Dendritic cell treated with granulocyte-macrophage colony-stimulating factor and Interleukin-4, amounts not matched to agents 40 ng/mL and 50 ng/mL, for 4 days (primary cell): ENCODE results near the gene MCC.

Source experiments
- H3K27ac Mint-ChIP-seq: one replicate; pipeline ENCODE4 v1.8.0; 2022; ENCODE audit warnings: mild to moderate bottlenecking, mixed read lengths
- H3K27me3 Mint-ChIP-seq: one replicate; pipeline ENCODE4 v1.8.0; 2022; ENCODE audit warnings: mild to moderate bottlenecking, mixed read lengths
- H3K36me3 Mint-ChIP-seq: one replicate; pipeline ENCODE4 v1.8.0; 2022; ENCODE audit warnings: low read depth, mixed read lengths
- H3K4me1 Mint-ChIP-seq: one replicate; pipeline ENCODE4 v1.8.0; 2022; ENCODE audit warnings: low read depth, mixed read lengths
- H3K4me3 Mint-ChIP-seq: one replicate; pipeline ENCODE4 v1.8.0; 2022; ENCODE audit warnings: mild to moderate bottlenecking, moderate library complexity, mixed read lengths
- H3K9me3 Mint-ChIP-seq: one replicate; pipeline ENCODE4 v1.8.0; 2022; ENCODE audit warnings: mixed read lengths
- intact Hi-C: fragments of 100-400 bp; cut with micrococcal nuclease; formaldehyde crosslinking; loops from one replicate; pipeline ENCODE4 v1.15.0; 2022

MCC gene

DNA sequence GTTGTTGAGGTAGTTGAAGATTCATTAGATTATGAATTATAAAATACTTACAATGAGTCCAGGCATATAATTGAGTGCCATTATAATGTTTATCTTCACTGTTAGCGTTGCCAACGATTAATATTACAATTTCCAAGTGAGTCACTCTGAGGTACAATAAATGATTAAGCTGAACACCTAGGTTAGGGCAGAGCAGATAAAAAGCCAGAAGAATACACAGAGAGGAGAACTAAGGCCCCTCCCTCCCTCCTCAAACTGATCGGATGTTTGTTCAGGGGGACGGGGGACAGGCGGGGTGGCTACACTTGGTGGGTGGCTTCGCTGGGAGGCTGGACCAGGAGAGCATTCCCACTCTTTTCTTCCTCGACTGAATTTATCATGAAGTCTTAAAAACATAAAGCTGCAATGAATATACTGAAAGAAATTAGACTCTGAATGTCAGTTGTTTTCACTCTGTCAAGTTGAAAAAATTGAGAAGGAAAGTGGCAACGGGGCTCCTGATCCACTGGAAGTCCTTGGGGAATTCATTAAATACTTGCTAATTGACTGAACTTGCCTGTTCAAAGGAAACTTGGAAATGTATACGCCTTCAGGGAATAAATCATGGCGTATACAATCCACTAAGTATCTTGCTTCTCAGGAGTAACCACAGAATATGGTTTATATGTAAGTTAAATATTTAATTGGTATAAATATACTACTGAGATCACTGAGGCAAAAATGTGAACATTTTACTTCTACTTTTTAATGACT, 251.5 kb downstream of the MCC start:
- no peaks in the 10 kb centered on the region for H3K36me3 Mint-ChIP-seq
- H3K4me1 Mint-ChIP-seq: no peaks in the 10 kb centered on the region
- no peak overlapping the region for H3K4me3 Mint-ChIP-seq
- no peak overlapping the region for H3K27ac Mint-ChIP-seq
- intact Hi-C loops: no loop called here
- H3K27me3 Mint-ChIP-seq: peaks cover 7% of the 10 kb centered on the region
- no peaks in the 10 kb centered on the region for H3K9me3 Mint-ChIP-seq

DNA sequence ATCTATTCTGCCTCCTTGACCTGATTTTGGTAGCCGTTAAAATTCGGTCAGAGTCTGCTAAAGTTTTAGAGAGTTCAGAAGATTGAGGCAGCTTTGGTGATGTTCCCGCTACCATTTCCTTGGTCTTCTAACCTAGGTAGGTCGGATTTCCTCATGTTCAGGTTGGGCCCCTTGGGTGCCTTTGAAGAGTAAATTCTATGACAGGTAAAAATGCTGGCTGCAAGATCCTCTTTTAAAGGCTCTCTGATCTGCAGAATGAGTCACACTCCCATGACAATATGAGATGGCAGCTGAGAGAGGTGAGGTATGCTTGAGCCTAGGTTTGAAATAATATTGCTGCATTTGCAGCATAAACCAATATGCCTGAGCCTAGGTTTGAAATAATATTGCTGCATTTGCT, 252.4 kb downstream of the MCC start:
- intact Hi-C loops: no loop called here
- H3K36me3 Mint-ChIP-seq: no peaks in the 10 kb centered on the region
- no peaks in the 10 kb centered on the region for H3K4me1 Mint-ChIP-seq
- H3K27ac Mint-ChIP-seq: no peak overlapping the region
- H3K27me3 Mint-ChIP-seq: peaks cover 12% of the 10 kb centered on the region
- no peak overlapping the region for H3K4me3 Mint-ChIP-seq
- no peaks in the 10 kb centered on the region for H3K9me3 Mint-ChIP-seq

DNA sequence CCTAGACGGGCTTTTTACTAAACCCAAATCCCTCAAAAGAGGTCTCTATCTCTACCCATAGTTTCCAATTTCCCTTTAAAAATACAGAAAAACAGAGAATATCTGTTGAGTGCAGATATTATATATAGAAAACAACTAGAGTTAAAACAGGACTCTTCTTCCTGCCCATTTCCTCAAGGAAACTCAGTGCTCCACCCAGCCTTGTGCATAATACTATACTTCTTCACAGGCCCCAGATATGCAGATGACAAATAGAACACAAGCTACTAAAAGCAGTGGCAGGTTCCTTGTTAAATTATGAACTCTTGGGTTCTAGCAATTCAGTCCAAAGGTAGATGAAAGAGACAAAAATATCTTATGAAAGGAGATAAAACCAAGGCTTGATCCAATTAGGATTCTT, 253.7 kb downstream of the MCC start:
- Mint-ChIP-seq H3K9me3 (no peaks in the 10 kb centered on the region), H3K27ac (no peak overlapping the region), H3K36me3 (no peaks in the 10 kb centered on the region), H3K27me3 (peaks cover 14% of the 10 kb centered on the region), H3K4me3 (no peak overlapping the region), H3K4me1 (no peaks in the 10 kb centered on the region)
- intact Hi-C loops: no loop called here

DNA sequence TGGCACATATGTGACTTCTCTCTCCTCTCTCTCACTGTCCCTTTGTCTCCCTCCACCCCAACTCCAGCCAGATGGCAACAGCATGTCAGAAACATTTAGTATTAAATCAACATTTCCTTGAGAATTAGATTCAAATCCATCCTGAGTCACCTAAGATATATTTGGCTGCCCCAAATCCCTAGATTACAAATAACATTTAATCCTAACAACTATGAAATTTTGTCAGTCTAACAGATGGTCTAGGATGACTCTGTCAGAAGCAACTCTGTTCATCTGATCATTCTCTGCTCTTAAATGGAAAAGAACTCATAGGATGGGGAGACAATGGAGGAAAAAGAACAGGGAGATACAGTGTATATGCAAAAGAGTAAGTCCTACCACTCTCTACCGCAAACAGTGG, 254.6 kb downstream of the MCC start:
- no peak overlapping the region for H3K27ac Mint-ChIP-seq
- peaks cover 17% of the 10 kb centered on the region for H3K27me3 Mint-ChIP-seq
- no peaks in the 10 kb centered on the region for H3K36me3 Mint-ChIP-seq
- intact Hi-C loops: no loop called here
- H3K9me3 Mint-ChIP-seq: no peaks in the 10 kb centered on the region
- H3K4me1 Mint-ChIP-seq: no peaks in the 10 kb centered on the region
- no peak overlapping the region for H3K4me3 Mint-ChIP-seq

DNA sequence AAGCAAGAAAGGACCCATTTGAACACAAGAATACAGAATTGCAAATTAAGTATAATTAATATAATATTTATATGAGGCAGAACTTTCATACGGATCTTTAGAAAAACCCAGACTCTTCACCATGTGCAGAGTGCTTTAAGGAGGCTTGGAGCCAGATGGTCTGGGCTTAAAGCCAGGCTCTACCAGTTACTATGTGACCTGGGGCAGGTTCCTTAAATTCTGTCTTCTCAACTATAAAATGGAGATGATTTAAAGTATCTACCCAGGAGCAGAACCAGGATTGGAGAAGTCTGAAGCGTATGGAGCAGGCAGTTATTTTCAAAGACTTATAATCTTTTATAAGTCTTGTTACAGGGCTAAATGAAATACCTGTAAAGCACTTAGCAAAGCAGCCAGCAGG, 255.6 kb downstream of the MCC start:
- H3K4me1 Mint-ChIP-seq: no peaks in the 10 kb centered on the region
- H3K27me3 Mint-ChIP-seq: peaks cover 17% of the 10 kb centered on the region
- H3K27ac Mint-ChIP-seq: no peak overlapping the region
- H3K9me3 Mint-ChIP-seq: no peaks in the 10 kb centered on the region
- no peak overlapping the region for H3K4me3 Mint-ChIP-seq
- intact Hi-C loops: no loop called here
- no peaks in the 10 kb centered on the region for H3K36me3 Mint-ChIP-seq

DNA sequence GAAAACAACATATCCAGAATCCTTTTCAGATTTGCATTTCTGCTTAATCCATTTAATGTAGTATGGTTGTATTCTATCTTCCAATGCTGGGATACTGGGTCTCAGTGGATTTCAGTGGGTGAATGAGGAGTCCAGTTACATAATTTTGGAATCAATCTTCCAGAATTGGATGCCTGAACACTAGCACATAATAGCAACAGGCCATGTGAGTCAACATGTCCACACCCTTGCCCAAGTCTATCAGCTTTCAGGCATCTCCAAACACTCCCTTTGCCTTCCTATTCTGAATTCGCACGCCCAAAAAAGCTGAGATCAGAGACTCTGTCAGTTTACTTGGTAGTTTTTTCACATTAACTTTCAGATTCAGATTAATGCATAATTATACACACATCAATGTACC, 256.0 kb downstream of the MCC start:
- H3K4me3 Mint-ChIP-seq: no peak overlapping the region
- no peaks in the 10 kb centered on the region for H3K36me3 Mint-ChIP-seq
- H3K27ac Mint-ChIP-seq: no peak overlapping the region
- no peaks in the 10 kb centered on the region for H3K4me1 Mint-ChIP-seq
- intact Hi-C loops: no loop called here
- H3K9me3 Mint-ChIP-seq: no peaks in the 10 kb centered on the region
- peaks cover 16% of the 10 kb centered on the region for H3K27me3 Mint-ChIP-seq

DNA sequence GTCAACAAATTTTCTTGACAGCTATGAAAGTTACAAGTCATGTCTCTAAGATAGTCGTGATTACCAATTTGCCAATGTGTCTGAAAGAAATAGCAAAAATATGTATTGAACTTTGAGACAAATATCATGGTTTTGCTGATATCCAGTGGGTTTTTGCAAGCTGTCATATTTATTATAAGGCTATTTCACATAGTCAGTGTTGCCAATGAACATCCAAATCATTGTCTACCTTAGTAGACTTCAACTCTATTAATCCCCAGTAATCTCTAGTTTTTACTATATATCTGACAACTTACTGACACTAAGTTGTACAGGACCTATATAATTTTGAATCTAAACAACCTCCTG, 256.6 kb downstream of the MCC start:
- H3K27me3 Mint-ChIP-seq: peaks cover 15% of the 10 kb centered on the region
- no peaks in the 10 kb centered on the region for H3K4me1 Mint-ChIP-seq
- intact Hi-C loops: no loop called here
- H3K9me3 Mint-ChIP-seq: no peaks in the 10 kb centered on the region
- no peak overlapping the region for H3K27ac Mint-ChIP-seq
- no peaks in the 10 kb centered on the region for H3K36me3 Mint-ChIP-seq
- H3K4me3 Mint-ChIP-seq: no peak overlapping the region

DNA sequence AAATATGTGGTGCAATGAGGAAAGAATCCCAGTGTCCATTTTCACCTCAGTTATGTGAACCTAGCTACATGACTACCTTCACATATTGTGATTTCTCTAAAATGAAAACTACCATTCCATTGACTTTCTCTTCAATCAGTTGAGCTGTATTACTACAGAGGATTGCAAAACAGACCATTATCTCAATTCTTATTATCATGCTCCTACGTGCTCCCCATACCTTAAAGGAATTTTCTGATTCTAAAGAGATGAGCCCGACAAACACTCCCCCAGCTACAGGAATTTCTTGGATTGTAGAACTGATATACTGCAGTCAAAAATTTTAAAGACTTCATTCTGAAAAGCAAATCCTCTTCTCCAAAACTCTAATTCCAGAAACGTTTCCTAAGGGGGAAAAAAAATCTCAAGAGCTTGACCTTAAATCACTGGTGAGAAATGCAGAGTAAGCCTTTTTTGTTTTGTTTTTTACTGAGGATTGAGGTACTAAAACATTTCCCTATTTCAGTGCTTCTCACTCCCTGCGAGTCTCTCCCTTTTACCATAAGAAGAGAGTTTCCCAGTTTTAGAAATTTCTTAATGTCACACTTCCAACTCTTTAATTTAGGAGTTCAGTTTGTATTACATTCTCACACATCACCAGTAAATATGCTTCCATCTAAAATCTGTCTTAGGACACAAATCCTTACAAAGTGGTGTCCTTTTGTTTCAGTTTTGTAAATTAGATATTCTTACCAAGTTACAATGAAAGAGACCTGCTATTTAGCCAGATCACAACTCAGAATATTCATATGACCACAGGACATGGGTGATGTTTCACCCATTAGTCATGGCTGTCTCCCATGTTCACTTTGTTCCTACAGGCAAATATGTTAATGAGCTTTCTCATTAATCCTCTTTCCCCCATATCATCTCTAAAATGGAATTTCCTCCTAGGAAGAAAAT, 257.3 kb downstream of the MCC start:
- intact Hi-C loops: no loop called here
- H3K4me3 Mint-ChIP-seq: no peak overlapping the region

DNA sequence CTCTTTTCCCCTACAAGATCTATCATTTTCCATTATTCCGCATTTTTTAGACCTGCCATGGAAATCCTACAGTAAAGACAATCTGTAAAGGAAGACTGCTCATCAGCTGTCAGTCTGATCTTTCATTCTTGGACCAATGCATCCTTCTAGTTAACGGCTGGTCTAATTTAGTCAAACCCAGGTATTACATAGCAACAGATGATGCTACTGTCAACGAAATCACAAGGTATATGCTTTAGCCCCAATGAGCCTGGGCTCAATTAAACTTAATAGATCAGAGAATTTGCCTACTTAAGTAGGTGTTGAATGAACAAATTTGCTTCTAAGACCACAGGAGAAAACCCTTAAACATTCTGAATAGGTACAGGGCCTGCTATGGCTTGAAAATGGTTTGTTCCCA, 260.5 kb downstream of the MCC start:
- peaks cover 18% of the 10 kb centered on the region for H3K27me3 Mint-ChIP-seq
- H3K36me3 Mint-ChIP-seq: no peaks in the 10 kb centered on the region
- H3K27ac Mint-ChIP-seq: no peak overlapping the region
- no peak overlapping the region for H3K4me3 Mint-ChIP-seq
- H3K4me1 Mint-ChIP-seq: no peaks in the 10 kb centered on the region
- no peaks in the 10 kb centered on the region for H3K9me3 Mint-ChIP-seq
- intact Hi-C loops: no loop called here

More for the DNA sequence above, 257.3 kb downstream of the MCC start:
- Mint-ChIP-seq H3K27ac (no peak overlapping the region), H3K9me3 (no peaks in the 10 kb centered on the region), H3K27me3 (peaks cover 12% of the 10 kb centered on the region), H3K4me1 (no peaks in the 10 kb centered on the region), H3K36me3 (no peaks in the 10 kb centered on the region)

DNA sequence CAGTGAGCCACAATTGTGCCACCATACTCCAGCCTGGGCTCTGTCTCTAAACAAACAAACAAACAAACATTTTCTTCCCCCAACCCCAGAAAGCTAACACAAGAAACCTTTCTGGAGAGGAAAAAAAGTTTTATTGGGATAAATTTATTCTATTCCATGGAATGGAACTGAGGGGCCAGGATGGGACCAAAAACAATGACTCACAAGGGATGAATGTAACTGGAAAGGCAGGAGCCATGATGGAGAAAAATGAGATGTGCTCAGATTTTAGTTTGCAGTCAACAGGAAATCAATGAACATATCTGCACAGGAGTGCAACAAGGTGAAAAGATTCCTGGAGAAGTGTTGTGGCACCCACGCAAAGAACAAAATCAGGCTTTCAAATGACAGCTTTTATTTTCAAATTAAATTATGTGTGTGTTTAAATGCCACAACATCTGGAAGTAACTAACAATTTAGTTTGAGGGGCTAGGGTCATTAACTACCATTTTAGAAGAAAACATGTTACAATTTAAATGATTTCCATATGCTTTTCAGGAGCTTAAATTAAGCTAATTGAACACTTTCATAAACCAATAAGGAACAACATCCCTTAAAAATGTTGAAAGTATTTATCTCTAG, 262.0 kb downstream of the MCC start:
- intact Hi-C loops: no loop called here
- Mint-ChIP-seq H3K4me1 (no peaks in the 10 kb centered on the region), H3K27me3 (peaks cover 17% of the 10 kb centered on the region), H3K4me3 (no peak overlapping the region), H3K36me3 (no peaks in the 10 kb centered on the region), H3K9me3 (no peaks in the 10 kb centered on the region), H3K27ac (no peak overlapping the region)

DNA sequence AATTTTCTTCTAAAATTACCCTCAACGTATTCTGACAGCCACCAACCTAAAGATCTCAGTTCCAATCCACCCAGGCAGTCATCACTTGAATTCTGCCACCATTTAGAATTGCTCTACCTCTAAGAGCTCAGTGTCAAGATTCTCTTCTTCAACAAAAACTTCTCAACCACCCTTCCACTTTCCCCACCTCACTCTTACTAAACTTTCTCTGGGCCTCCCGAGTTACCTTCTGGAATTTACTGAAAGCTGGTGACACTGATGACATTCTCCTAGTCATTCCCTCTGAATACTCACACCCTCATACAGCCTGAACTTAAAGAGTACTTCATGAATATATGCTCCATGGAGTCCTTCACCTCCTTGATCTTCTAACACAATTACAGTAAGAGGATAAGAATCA, 263.0 kb downstream of the MCC start:
- no peaks in the 10 kb centered on the region for H3K9me3 Mint-ChIP-seq
- intact Hi-C loops: no loop called here
- no peaks in the 10 kb centered on the region for H3K4me1 Mint-ChIP-seq
- H3K4me3 Mint-ChIP-seq: no peak overlapping the region
- H3K27me3 Mint-ChIP-seq: peaks cover 15% of the 10 kb centered on the region
- no peaks in the 10 kb centered on the region for H3K36me3 Mint-ChIP-seq
- no peak overlapping the region for H3K27ac Mint-ChIP-seq

DNA sequence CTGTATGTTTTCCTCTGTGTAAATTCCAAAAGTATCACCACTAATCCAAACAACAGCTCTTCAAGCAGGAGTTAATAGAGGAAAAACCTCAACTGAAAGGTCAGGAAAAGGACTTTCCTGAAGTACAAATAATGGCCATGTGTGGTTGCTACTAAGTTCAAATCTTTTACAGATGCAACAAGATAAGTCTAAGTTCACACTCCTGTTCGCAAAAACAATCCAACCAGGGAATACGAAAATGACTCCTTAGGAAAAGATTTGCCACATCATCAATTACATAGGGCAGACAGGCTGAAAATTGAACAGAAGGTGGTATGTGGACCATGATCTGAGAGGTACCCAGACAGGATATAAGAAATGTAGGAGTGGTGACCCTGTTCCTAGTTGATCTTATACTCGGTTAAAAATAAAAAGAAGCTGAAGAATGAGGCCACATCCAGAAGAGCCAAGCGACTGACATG, 263.6 kb downstream of the MCC start:
- Mint-ChIP-seq H3K36me3 (no peaks in the 10 kb centered on the region), H3K9me3 (no peaks in the 10 kb centered on the region), H3K27ac (no peak overlapping the region), H3K4me1 (no peaks in the 10 kb centered on the region), H3K4me3 (no peak overlapping the region), H3K27me3 (peaks cover 13% of the 10 kb centered on the region)
- intact Hi-C loops: no loop called here

DNA sequence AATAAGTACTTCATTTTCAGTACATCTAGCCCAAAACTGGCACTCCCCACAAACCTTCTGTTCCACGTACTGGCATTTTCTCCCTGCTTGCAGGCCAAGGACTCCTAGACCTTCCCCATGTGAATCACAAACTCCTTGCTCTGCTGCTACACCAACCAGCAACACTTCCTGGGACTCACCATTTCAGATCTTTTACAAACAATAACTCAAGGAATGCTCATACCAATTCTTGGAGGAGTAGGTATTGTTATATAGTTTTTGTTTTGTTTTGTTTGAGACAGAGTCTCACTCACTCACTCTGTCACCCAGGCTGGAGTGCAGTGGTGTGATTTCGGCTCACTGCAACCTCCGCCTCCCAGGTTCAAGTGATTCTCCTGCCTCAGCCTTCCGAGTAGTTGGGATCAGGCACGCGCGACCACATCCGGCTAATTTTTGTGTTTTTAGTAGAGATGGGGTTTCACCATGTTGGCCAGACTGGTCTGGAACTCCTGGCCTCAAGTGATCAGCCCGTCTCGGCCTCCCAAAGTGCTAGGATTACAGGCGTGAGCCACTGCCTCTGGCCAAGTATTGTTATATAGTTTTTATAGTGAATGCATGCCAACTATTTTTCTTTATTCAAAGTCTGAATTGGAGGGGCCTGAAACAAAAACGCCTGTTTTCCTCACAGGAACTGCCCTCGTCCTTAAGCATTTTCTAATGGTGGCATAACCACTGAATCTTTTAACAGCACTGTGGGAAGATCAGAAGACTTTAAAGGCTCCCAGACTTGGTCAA, 264.2 kb downstream of the MCC start:
- intact Hi-C loops: no loop called here
- H3K4me3 Mint-ChIP-seq: no peak overlapping the region

More for the DNA sequence above, 264.2 kb downstream of the MCC start:
- H3K27ac Mint-ChIP-seq: no peak overlapping the region
- H3K9me3 Mint-ChIP-seq: no peaks in the 10 kb centered on the region
- H3K36me3 Mint-ChIP-seq: no peaks in the 10 kb centered on the region
- no peaks in the 10 kb centered on the region for H3K4me1 Mint-ChIP-seq
- H3K27me3 Mint-ChIP-seq: peaks cover 13% of the 10 kb centered on the region
